Activated CD4-positive, CD25-positive, alpha-beta regulatory T cell treated with anti-CD3 and anti-CD28 coated beads, Interleukin-2, amount 50 U/mL, for 24 hours (primary cell): ENCODE measurements around the gene NAXD.
"Not testable (repeated sequence)": the region's sequence is repeated elsewhere in the genome, so short reads cannot be mapped to it uniquely, and the experiment has no call there.

Experiments used
- ATAC-seq, 2 donors: fragments of 150-1000 bp; cut with Tn5 transposase; one replicate each; pipeline ENCODE4 v1.10.0; 2021; ENCODE audit warnings: mild to moderate bottlenecking in 1 of 2, moderate library complexity in 1 of 2

The NAXD gene

DNA sequence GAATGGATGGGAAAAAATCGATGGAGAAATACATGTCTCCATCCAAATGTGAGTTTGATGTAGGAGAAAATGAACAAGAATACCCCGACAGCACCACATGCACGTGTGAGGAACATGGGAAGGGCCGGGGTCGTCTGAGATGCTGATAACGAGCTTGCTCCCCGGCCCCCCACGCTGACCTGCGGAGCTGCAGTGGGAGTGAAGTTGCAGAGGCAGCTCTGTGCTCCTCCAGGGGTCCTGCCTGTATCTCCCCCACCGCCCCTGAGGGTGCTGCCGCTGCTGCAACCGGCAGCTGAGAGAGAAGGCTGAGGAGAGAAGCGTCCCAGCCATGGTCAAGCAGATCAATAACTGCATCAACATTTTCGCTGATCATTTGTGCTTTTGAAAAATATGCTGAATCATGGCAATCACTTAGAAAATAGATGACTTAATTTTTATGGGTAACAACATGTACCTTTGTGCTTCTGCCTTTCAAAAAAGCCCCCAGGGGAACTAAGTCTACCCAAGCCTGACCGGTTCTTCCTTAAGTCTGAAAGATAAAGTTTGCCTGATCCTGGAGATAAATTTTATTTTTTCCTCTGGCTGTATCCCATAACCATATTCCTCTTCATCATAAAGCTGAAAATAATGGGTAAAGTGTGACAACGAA is 18.2 kb upstream of the NAXD start:
- no peak for ATAC-seq

DNA sequence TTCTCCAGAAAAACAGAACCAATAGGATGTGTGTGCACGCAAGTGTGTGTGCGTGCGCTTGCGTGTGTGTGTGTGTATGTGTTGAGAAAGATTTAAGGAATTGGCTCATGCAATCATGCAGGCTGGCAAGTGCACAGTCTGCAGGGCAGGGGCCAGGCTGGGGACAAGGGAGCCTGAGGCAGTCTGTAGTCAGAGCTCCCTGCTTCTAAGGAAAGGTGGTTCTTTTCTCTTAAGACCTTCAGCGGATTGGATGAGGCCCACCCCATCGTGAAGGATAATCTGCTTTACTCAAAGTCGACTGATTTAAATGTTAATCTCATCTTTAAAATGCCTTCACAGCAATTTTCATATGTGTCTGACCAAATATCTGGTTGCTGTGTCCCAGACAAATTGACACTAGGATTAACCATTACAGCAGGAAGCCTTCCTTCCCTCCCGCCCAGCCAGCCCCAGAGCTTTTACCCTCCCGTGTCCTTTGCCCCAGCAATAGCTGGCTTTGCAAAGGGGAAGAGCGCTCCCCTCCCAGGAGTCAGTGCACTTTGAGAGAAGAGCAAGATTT is 15.0 kb upstream of the NAXD start:
- no peak for ATAC-seq

DNA sequence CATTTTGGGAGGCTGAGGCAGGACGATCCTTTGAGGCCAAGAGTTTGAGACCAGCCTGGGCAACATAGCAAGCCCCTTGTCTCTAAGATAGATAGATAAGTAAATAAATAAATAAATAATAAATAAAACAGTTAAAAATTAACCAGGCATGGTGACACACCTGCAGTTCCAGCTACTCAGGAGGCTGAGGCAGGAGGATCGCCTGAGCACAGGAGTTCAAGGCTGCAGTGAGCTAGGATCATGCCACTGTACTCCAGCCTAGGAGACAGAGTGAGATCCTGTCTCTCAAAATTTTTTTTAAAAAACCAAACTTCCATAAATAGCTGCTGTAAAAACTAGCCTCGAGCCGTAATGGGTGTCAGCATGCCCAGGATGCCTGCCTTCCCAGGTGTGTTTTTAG is 14.4 kb upstream of the NAXD start:
- no peak for ATAC-seq

DNA sequence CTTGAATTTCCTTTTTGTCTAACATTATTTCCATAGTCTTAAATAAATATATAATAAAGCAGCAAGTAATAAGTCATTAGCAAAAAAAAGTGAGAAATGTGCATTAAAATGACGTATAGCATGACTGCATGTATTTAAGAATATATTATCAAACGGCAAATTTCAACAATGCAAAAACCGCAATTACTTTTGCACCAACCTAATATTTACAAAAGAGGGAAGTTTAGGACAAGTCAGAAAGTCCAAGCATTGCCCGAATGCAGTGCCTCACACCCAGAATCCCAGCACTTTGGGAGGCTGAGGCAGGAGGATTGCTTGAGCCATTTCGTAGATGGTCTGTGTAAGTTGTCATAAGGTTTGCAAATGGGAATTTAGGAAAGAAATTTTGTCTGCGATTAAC is 10.2 kb upstream of the NAXD start:
- ATAC-seq, result no peak

DNA sequence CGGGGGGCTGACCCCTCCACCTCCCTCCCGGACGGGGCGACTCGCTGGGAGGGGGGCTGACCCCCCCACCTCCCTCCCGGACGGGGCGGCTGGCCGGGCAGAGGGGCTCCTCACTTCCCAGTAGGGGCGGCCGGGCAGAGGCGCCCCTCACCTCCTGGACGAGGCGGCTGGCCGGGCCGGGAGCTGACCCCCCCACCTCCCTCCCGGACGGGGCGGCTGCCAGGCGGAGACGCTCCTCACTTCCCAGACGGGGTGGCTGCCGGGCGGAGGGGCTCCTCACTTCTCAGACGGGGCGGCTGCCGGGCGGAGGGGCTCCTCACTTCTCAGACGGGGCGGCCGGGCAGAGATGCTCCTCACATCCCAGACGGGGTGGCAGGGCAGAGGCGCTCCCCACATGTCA is 9.1 kb upstream of the NAXD start:
- ATAC-seq, result not testable (repeated sequence)

DNA sequence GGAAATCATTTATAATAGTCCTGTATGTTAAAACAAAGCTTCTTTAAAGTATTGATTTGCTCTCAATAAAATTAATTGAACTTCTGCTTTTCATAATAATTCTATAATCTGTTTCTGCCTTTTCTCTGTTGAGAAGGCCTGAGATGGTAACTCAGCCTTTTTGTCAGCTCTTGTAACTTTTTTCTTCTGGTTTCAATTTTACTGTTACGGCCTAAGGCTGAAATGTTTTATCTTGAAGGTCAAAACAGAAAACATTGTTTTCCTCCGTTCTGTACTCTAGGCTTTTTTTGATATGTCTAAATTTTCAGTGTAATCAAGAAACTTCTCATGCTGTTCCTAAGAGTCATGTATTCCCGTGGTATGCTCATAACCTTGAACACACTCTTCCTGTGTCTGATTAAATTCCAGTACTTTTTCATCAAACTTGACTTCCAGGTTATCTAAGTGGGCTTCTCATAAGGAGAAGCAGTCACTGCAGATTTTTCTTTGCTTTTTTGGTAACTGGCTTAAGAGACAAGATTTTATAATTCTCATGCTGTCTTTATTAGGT is 7.6 kb upstream of the NAXD start:
- no peak for ATAC-seq

DNA sequence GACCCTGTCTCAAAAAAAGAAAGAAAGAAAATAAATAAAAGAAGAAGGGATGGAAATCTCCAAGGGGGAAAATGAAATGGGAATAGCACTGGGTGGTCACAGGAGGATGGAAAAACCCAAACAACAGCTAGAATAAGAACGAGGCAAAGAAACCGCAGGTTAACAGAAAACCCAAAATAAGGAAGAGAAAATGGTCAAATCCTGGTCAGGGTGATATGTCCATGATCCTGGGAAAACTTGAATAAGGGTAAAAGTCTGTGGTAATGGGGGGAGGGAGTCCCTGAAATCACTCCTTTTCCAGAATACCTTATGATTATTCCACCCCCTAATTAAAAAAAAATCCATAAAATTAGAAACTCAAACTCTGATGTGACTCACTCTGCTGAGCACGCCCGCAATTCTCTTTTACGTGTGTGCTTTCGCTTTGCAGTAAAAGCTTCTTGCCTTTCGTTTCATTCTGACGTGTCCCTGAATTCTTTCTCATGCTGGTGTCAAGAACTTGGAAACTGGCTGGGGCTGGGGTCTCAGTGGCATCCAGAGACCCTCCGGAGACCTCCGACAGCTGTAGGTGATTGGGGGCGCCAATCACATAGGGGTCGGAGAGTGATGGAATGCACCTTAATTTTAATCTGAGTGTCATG is 4.3 kb upstream of the NAXD start:
- no peak for ATAC-seq

DNA sequence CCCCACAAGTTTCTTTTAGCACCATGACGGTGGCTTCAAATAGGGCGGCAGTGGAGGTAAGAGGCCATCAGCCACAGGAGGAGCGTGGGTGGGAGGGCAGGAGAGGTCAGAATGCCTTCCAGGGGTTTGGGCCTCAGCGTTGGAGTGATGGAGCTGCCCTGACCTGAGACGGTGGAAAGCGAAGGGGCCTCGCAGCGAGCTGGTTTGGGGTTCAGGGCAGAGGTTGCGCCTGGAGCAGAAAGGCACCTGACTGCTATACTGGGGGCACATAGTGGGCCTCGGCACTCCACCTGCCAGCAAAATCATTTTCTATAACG is 382 bp upstream of the NAXD start:
- ATAC-seq, result no peak

DNA sequence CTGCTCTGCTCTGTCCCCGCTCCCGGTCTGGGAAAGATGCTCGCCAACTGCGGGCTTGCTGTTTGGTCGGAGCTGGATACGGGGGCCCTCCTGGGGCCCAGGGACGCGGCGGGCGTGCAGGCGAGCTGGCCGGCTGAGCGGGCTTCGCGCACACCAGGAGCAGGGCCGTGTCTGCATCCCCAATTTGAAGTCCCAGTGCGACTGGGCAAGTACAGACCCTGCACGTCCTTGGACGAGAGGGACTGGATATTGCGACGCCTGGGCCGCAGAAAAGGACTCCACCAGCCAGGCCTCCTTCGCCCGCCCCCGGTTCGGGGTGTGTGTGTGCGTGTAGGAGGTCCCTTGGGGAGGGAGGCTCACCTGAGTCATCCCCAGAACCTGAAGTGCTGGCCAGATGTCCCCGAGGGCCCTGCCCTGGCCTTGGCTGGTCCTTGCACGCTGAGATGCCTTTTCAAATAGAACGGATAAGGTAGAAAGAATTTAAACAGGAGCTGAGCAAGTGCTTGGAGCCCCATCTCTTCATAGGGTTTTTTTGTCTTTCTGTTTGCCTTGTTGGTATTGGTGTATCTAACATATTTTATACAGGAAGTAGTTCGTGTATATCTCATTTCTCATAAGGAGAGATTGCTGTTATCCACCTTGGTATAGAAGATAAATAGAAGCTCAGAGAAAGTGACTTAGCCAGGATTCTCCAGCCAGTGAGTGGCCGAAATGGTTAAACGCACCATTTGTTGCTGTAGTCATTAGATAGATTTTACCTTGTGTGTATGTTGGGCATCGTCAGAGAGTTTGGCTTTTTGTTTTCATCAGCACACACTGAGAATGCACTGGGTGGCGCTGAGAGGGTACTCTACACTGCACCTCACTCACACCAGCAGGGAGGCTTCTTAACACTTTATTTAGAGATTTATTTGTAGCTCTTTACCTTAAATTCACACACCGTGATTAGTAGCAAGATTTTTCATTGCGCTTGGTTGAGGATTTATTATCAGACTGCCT is 1.1 kb downstream of the NAXD start:
- ATAC-seq, result peak; percentile 31 to 33

DNA sequence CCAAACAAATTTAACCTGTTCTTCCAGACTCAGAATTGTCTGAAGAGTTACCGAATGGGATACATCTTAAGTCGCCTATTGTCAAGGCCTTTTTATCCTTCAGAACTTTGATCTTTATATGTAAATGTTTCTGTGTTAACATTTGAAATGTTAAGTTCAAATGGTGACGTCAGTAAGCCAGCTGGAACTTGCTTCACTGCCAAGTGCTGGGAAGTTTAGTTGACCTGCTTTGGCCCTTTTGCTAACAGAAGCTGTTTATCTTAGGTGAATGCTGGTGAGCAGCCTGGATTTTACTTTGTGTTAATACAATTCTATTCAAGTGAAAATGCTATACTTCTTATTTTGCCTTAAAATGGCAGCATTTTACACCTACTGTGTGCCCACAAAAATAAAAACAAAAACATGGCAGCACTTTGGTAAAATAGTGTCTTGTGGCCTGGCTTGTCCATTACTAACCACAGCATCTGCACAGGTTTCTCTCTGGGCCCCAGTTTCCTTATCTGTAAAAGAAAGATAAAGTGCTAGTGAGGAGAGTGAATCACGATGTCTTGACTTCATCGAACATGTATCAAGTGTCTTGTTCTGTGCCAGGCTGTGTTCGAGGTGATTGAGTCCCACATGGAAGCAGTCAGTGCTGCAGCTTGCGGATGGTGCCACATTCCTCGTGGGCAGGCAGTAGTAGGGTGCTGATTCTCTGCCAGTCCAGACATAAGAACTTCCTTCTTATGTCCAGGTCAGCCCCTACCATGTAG is 2.2 kb downstream of the NAXD start:
- no peak for ATAC-seq

DNA sequence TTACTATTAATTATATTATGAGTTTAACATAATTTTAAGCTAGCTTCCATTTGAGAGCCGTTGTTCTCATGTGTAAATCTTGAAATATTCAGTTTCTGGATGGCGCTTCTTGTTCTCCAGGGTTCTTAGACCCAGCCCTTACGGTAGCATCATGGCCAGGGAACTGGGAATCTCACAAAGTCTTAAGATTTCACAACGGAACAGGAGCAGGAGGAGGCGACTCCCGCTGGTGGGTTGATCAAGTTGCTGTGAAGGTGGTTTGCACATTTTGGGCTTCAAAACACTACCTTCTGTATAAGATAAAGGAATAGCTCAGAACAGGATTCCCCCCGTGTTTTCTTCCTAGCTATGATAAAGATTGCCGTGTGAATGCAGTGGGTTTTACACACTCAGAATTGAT is 2.8 kb downstream of the NAXD start:
- ATAC-seq, result no peak

DNA sequence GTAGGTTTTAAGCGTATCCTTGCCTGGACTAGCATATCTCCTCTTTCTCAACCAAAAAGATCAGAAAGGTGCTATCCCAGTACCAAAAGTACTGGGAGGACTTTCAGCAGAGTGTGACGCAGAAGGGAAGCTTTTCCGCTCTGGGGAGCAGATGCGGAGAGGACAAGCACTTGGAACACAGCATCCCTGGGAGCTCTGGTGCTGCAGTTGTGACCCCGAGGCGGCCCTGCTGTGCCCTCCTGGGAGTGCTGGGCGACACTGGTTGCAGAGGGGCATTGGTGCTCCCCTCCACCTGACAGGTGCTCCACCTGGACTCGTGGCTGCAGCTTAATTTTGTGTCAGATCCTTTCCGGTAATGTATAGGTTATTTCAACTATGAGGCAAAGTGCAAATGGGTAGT is 3.4 kb downstream of the NAXD start:
- no peak for ATAC-seq

DNA sequence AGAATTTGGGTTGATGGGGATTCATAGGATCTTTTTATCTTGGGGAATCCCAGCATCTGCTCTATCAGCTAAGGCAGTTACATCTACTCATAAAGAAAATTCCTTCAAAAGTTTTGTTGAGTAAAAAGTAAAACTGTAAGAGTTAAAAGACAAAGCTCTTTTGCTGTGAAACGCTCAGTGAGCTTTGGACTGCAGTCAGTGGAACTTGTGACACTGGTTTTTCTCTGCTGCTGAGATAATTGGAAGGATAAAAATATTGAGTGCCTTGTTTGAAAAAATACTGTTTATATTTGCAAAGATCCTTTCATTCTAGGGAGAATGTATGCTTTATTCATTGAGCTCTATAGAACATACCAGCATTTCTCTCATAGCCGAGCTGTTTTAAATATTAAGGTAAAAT is 5.3 kb downstream of the NAXD start:
- no peak for ATAC-seq

DNA sequence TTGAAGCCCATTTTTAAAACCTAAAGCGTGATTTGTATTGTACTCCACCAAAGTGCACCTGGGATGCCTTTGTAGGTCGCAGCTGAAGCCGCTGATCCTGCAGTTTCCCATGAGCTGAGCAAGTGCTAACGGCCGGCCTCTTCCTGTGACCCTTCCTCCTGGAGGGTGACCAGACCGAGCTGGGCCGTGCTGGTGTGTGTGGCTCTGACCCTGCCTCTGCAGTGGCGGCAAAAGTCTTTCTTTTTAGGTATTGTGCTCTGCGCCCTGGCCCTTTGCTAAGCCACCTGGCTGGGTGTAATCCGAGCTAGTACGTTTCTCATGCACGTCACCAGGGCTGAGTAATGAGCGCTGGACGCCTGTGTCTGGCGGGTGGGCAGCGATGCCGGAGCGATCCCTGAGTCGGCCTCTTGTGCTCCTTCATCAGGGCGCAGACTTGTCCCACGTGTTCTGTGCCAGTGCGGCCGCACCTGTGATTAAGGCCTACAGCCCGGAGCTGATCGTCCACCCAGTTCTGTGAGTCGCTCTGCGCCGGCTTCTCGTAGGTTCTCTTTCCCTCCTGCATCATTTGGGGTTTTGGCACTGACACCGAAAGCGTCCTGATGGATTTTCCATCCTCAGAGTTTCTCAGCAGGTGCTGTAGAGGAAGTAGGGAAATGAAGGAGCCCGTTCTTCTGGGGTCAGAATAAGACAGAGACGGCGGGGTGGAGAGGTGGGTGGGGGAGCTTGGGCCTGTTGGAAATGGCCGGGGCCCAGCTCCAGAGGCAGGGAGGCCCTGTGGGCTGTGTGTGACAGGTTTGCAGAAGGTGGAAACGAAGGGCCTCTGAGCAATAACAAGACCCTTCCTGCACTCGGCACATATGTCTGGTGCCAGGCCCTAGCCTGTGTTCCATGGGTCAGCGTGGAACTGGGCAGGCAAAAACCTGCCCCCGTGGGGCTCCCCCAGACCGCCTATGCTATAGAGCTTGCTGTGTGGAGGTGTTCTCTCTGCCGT is 9.7 kb downstream of the NAXD start:
- ATAC-seq, result no peak

DNA sequence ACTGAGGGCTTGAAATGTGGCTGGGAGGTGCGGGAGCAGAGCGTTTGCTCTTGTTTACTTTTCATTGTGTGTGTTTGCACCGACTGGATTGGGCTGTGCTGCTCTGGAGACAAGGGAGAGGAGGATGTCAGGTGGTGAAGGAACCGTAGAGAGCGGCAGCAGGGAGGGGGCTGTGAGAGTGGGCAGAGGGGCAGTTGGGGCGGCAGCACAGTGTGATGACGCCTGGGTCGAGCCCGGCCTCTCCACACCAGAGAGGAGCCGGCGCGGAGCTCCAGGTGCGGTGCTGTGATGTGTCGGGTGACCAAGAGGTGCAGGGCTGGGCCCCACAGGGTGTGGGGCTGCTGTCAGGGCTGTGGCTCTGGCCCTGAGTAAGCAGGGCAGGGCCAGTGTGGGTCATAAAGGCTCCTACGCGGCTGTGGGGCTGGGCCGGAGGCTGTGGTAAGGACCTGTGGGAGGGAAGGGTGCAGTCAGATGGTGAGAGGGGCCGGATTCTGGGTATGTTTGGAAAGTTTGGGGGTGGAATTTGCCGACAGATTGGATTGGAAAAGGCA is 10.5 kb downstream of the NAXD start:
- ATAC-seq, result no peak

DNA sequence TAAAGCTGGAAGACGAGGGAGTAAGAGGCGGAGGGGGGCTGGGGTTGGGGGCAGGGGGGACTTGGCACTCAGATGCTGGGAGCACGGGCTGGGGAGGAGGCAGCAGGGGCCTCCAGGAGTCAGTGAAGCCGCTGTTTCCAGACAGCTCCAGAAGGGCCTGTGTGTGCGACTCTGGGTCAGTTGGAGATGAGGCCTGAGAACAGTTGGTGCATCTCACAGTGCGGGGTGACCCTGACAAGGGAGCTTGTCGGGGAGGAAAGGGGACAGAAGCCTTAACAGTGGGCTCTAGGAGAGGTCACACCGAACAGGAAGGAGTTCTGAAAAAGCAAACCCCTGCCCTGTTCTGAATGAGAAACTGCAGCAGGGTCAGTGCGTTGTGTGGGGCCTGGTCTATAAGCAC is 11.2 kb downstream of the NAXD start:
- no peak for ATAC-seq

DNA sequence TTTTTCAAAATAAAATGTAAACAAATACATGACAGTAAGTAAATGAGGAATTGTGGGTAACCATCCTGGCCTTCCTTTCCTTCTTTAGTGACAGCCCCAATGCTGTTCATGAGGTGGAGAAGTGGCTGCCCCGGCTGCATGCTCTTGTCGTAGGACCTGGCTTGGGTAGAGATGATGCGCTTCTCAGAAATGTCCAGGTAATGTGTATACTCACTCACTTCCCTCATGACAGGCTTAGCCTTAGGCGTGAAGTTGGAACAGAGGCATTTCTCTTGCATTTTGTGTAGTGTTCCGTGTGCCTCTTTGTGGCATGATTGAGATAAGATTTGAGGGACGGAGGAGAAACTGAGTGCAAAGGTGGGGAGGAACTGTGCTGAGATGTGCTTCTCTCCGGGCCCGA is 12.0 kb downstream of the NAXD start:
- no peak for ATAC-seq

DNA sequence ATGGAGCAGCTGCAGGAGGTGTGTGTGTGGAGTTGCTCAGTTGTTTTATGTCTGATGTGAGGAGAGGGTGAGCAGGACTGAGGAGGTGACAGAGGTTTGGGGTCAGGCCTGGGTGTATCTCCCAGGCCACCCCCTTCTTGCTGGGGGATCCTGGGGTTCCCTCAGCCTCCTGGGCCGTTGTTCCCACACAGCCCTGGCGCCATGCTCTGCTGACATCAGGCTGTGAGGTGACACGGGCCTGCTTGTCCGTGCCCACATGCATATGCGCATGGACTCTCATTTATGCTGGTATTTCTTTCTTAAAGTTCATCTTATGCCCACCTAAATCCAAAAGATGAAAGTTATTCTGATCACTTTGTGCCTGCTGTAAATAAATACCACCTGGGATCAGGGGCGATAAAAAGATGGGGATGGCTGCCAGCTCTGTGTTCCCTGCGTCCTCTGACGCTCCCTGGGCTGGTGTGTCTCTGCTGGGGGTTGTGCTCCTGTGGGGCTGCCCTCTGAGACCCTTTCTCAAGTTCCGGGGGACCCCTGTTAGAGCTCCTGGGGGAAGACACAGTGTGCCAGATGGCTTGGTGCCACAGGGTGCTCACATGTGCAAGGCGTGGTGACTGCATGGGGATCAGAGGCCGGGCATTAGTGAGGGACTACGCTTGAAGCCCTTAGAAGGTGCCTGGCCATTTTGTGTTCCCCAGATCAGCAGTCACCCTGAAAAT is 12.6 kb downstream of the NAXD start:
- no peak for ATAC-seq

DNA sequence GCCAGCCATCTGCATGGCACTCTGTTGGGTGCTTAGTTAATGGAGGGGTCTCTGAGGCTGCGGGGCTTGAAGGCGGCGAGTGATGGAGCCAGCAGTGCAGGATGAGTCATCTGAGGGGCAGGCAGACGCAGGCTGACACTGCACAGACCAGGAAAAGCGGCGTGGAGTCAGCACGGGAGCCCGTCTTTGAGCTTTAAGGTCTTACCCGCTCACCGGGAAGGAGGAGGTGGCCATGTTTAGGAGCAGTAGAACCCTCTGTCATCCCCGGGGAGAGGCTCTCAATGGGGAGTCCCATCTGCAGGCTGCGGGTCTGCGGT is 13.1 kb downstream of the NAXD start:
- ATAC-seq, result no peak

DNA sequence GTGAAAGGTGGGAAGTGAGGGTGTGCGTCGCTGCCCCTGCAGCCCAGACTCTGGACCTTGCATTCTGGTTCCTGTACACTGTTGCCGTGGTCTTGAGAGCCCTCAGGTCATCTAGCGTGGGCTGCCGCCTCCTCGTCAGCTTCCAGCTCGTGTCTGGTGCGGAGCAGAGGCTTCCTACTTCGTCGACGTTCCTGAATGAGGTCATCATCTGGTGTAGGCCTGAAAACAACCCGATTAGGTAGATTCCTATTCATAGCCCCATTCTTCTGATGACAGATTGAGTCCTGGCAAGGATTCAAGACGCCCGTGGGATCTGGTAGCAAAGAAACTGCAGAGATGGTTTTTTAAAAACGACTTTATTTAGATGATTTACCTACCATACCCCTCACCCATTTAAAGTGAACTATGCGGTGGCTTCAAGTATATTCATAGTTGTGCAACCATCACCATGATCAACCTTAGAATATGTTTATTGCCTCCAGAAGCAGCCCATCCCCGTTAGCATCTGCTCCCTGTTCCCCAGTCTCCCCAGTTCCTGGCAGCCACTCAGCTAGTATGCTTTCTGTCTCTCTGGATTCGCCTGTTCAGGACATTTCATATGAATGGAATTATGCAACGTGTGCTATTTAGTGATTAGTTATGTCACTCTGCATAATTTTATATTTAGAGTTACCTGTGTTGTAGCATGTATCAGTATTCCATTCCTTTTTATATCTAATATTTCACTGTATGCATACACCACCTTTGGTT is 13.8 kb downstream of the NAXD start:
- no peak for ATAC-seq
